HG03354 (cell line): Measurements from ENCODE around the gene HYCC2.
"Not testable (repeated sequence)": the region's sequence is repeated elsewhere in the genome, so short reads cannot be mapped to it uniquely, and the experiment has no call there.

ENCODE experiments used
- ATAC-seq: cut with Tn5 transposase; IDR thresholded peaks from one replicate; pipeline ENCODE4 v1.9.1; 2021; ENCODE audit warnings: mild to moderate bottlenecking; ENCODE audit not compliant: unreplicated experiment, poor library complexity, severe bottlenecking

HYCC2 gene

GRCh38 chr2:201074996-201075395 lies 3.5 kb upstream of the HYCC2 start:
- ATAC-seq: no peak

- ATAC-seq: no peak
These were observed 1.6 kb upstream of the HYCC2 start for GRCh38 chr2:201073071-201073470.

GRCh38 chr2:201072201-201072530 lies 695 bp upstream of the HYCC2 start:
- peak; percentile 11 for ATAC-seq

- ATAC-seq: peak; percentile 29
These were observed 458 bp downstream of the HYCC2 start for GRCh38 chr2:201070948-201071478.

GRCh38 chr2:201064797-201065329 lies 6.6 kb downstream of the HYCC2 start:
- ATAC-seq: no peak

GRCh38 chr2:201063516-201063915 lies 8.0 kb downstream of the HYCC2 start:
- ATAC-seq: not testable (repeated sequence)

- ATAC-seq: no peak
These were observed 11.3 kb downstream of the HYCC2 start for GRCh38 chr2:201059961-201060755.

- ATAC-seq: no peak
These were observed 12.6 kb downstream of the HYCC2 start for GRCh38 chr2:201058914-201059313.

- ATAC-seq: no peak
These were observed 13.7 kb downstream of the HYCC2 start for GRCh38 chr2:201057715-201058248.

- ATAC-seq: no peak
These were observed 14.4 kb downstream of the HYCC2 start for GRCh38 chr2:201057087-201057521.

- ATAC-seq: no peak
These were observed 22.0 kb downstream of the HYCC2 start for GRCh38 chr2:201049455-201049854.

GRCh38 chr2:201046881-201047280 lies 24.6 kb downstream of the HYCC2 start:
- ATAC-seq: no peak

- ATAC-seq: not testable (repeated sequence)
These were observed 28.4 kb downstream of the HYCC2 start for GRCh38 chr2:201043050-201043449.

- ATAC-seq: not testable (repeated sequence)
These were observed 29.0 kb downstream of the HYCC2 start for GRCh38 chr2:201042451-201042850.

- ATAC-seq: no peak
These were observed 30.4 kb downstream of the HYCC2 start for GRCh38 chr2:201040867-201041628.

- no peak for ATAC-seq
These were observed 32.6 kb downstream of the HYCC2 start for GRCh38 chr2:201038855-201039254.

GRCh38 chr2:201038361-201038760 lies 33.1 kb downstream of the HYCC2 start:
- not testable (repeated sequence) for ATAC-seq

GRCh38 chr2:201034355-201034754 lies 37.1 kb downstream of the HYCC2 start:
- not testable (repeated sequence) for ATAC-seq

GRCh38 chr2:201024518-201024917 lies 47.0 kb downstream of the HYCC2 start:
- no peak for ATAC-seq

- ATAC-seq: no peak
These were observed 49.6 kb downstream of the HYCC2 start for GRCh38 chr2:201021914-201022313.
